ENCODE results near the gene NHSL2. TPM values are rescaled to one million over a fixed set of nuclear protein-coding genes. Genes with fewer than 3 reads are reported as not detected.
"Not testable (repeated sequence)": the region's sequence is repeated elsewhere in the genome, so short reads cannot be mapped to it uniquely, and the experiment has no call there.

Gene NHSL2
- polyA plus RNA-seq, 3 donors = 8.6 to 10.1 (median 9.5) TPM

DNA sequence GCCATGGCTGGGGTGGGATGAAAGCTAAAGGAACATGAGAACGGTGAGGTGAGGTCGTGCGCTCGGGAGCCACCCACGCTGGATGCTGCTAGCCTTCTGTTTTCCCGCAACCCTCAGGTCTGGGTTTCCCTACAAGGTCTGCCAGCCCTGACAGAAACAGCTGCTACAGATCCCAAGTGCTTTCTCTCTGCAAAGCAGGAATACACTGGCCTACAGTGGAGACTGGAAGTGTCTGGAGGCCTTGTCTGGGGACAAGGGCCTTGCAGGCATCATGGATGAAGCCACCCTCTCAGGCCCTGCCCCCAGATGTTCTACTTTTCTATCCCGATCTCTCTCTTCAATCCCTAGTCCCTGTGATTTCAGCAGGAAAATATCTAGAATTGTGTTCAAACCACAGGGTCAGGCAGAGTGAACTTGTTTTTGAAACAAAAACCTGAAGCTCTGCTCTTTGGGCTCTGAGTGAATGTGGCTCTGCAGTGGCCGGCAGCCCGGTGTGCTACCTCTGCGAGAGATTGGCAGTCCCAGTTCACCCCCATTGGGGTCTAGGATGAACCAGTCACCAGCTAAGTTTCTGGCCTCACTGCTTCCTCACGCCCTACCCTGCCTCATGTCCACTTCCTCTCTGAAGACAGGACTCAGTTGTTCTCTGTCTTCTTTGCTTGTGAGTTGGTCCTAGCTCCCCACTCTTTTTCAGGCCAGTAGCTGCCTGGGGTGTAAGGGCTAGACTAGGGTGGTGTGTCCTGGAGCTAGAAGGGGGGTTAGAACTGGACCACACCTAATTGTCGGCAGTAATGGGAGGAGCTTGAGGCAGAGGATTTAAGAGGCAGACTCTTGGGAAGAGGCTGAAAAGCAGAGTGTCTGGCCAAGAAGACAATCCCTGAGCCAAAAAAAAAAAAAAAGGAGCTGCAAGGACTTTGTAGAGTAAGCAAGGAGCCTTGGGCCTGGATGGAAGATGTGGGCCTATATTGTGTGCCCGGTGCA is 131.5 kb downstream of the NHSL2 start:
- peak; percentile 51 for DNase-seq

DNA sequence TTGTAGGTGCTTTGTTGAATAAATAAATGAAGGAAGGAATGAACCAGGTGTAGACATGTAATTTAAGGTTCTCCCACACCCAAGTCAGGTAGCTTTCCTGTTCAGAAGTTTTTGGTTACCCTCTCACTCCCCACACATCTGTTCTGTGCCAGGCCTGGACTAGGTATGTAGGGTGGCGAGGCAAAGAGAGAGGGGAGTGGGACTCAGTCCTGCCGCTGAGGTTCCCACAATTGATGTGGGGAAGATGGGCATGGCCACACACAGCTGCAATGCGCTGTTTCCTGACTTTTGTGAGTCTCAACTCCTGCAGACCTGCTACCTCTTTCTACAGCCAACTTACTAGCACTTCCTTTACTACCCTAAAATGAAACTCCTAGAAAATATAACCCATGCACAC is 132.2 kb downstream of the NHSL2 start:
- DNase-seq = no peak

DNA sequence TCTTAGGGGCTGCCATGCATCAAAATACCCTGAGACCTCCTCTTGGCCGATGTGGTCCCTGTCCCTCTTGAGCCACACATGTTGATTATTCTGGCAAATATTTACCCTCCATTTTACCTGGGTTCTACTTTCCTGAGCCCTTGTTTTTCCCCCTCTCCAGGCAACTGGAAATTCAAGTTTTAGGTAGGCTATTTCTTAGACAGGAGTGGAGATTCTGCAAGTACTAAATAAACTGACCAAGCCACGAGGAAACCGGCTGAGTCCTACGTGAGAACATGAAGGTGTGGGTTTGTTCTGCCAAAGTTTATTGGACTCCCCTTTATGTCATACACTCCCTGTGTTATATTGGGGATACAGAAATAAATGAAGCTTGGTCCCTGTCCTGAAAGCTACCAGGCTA is 133.0 kb downstream of the NHSL2 start:
- no peak for DNase-seq

DNA sequence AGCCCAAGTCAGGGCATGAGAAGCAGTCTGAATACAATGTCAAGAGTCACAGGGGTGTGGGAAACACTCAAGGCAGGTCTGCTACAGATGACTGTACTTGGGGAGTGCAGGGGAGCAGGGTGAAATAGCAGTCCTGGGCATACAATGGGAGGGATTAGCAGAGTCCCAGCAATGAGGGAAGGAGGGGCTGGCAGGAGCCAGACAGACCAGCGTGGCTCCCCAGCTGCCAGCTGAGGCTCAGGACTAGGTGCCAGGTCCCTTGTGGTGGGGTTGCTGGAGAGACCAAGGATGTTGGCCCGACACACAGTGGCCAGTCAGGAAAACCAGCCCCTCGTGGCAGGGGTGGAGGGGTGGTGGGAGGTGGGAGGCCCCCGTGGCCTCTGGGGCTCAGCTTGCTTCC is 134.5 kb downstream of the NHSL2 start:
- no peak for DNase-seq

DNA sequence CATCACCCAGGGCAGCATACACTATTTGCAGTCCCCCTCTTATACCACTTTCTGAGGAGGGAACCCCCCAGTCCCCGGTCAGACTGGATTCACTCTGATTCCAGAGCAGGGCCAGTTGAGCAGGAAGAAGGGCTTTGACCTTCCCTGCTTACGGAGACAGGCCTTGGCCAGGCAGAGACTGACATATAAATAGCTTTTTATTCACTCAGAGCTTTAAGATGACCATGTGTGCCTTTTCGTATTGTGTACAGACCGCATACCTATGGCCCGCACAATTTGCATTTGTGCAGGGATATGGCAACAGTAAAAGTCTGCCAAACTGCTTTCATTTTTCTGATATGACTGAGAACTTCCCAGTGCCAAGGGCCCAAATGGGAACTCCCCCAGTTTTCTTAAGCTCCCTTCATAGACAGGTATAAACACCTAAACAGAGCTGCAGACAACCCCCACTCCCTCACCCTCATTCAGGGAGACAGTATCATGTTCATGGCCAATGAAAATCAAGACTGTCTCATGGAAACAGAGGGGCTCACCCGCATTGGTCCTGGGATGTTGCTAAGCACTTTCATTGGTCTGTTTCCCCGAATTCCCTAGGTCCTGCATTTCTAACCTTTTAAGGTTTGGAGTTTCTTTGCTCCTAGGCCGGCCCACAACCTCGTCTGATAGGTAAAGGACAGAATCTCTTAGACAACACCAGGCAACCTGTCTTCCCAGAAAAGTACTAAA is 135.1 kb downstream of the NHSL2 start:
- DNase-seq = no peak

DNA sequence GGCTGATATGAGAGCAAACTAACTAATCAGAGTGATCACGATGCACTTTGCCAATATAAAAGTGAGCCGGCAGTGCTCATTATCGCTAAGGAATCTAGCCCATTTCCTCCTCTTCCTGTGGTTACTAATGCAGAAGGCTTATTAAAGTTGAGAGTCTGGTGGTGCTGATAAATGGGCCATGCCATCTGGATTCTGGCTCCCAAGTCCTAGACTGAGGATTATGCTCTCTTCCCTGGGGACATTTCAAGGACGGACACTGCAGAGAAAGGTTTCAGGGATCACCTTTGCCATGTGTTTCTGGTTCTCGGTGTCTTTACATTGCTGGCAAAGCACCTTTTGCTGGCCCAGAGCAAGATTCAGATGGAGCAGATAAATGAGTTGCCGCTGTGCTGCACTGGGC is 135.8 kb downstream of the NHSL2 start:
- no peak for DNase-seq

DNA sequence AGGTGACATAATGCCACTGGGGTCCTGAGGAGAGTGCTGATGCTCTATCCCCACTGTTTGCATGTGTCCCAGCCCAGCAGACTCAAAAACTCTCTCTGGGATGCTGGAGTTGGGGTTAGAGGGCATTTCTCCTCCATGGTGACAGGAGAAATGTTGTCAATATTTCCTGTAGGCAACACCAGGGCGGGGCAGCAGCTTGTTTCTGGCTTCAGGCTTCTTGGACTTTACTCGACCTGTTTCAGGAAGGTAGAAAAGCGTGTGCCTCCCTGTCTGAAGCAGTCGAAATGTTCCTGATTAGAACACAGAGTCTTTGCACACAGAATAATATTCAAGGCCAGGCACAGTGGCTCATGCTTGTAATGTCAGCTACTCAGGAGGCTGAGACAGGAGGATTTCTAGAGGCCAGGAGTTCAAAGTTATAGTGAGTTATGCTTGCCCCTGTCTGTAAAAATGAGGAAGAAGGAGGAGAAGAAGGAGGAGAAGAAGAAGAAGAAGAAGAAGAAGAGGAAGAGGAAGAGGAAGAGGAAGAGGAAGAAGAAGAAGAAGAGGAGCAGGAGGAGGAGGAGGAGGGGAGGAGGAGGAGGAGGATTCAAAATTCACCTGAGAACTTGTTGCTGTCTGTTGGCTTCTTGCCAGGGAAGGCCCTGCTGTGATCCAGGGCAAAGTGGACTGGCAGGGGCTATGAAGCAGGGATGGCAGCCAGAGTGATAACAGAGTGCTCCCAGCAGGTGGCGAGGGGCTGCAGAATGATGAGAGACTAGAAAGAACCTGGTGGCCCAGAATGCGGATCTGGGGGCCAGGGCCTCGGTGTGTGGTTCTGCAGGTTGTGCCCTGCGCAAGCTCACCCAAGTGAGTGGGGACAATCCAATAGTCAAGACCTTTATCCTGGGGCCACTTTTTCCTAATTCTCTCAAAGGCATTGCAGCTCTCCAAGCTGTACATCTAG is 138.1 kb downstream of the NHSL2 start:
- no peak for DNase-seq

DNA sequence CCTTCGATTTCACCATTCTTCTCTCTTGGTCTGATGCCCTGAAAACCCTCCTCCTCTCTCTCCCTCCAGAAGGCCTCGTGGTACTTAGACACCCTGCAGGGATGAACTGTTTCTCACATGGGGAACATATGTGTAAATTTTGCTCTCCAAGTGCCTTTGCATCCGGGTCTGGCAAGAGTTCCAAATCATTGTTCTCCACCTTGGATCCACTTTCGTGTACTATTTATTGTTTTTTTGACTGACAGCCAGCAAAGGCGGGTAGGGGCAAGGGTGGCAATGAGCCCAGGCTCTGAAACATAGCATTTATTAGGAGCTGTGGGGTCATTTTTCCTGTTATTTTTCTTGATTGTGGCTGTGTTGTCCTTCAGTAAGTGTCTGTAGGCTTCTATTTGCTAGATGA is 139.4 kb downstream of the NHSL2 start:
- DNase-seq = no peak

DNA sequence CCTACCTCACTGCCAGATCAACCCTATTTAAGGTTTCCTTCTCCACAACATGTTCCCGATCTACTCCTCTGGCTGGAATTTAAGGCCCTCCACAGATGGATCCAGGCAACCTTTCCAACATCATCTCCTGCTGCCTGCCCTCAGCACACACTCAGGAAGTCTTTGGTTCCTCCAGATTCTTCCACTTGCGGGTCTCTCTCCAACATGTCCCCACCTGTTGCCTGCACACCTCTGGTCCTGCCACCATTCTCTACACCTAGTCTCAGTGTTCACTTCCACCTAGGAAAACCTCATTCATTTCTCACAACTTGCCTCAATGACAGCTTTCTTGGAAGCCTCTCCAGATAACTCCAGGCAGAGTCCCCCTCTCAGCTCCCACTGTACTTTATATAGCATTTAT is 140.9 kb downstream of the NHSL2 start:
- DNase-seq = no peak

DNA sequence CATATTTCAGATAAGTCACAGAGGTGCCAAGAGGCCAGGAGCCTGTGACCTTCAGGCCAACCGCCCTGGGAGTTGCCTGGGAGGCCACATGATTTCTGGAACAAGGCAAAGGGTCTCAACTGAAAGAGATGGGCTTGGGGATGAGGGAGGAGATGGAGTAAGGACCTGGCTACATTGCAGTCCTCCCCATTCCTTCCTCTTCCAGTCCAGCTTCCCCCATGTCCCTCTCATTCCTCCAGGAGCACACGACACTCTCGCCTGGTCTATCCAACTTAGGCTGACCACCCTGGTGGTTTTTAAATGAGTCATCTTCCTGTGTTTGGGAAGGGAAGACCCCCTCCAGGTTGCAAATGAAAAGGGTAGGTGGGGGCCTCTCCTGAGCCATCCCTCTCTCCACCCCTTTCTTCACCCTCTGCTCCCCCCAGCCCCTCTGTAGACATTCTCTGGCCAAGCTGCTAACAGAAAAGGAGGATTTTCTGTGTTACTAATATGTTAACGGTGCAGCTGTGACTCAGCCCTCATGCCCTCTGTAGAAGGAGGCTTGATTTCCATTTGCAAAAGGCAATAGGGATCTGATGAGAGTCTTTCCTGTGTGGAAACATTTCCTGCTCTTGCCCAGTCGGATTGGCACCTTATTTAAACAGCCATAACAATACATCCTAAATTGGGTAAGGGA is 141.9 kb downstream of the NHSL2 start:
- no peak for DNase-seq

DNA sequence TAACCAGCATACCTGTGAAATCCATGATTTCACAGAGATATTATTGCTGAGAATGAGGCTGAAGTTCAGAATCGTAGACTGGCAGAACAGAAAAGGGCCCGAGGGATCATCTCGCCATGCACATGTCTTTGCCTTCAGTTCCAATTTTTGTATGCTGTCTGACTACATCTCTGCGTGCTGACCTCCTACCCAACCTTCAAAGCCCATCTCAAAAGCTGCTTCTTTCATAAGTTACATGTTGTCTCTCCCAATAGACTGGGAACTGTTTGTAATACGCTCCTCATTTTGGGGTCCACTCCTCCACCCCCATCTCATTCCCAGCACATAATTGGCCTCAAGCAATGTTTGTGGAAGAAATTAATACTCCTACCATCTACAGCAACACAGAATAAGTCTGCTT is 142.9 kb downstream of the NHSL2 start:
- no peak for DNase-seq

DNA sequence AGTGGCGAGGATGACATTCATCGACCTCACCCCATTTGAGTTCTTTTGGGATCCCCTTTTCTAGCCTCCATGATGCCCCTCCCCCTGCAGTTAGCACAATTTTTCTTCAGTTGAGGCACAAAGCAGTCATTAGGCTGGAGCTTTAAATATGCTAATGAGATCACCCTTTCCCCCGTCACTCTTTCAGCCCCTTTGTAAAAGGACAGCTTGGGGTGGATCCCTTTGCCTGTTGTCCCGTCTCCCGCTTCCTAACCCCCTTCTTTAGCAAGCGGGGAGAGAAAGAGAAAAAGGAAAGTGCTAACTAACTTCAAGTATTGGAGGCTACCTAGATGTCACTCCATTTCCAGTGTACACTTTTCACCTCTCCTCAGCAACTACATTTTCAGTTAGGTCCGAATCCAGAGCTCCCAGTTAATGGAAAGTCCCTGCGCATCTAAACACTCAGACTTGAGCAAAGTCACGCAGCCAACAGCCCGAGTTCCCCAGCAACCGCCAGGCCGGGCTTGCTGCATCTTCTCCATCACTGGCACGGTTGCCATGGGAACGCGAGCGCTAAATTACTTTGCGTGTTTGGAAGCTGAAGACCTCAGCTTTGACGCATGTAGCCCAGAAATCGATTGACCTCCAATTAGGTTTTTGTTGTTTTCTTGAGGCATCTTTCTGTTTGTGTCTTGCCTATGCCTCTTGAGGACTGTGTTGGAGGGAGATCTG is 144.3 kb downstream of the NHSL2 start:
- no peak for DNase-seq

DNA sequence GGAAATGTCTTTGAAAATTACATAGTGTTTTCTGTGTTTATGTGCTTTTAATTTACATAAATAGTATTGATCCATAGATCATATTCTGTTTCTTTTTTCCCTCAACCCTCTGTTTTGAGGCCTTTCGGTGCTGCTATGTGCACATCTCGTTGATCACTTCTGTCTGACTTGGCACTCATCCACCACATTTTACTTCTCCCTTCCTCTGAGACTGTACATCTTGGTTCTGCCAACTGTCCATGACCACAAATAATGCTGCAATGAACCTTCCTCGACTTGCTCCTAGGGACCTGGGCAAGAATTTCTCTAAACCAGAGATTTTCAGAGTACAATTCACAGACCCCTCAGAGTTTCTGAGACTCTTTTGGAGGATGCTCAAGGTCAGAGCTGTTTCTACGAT is 146.7 kb downstream of the NHSL2 start:
- no peak for DNase-seq

DNA sequence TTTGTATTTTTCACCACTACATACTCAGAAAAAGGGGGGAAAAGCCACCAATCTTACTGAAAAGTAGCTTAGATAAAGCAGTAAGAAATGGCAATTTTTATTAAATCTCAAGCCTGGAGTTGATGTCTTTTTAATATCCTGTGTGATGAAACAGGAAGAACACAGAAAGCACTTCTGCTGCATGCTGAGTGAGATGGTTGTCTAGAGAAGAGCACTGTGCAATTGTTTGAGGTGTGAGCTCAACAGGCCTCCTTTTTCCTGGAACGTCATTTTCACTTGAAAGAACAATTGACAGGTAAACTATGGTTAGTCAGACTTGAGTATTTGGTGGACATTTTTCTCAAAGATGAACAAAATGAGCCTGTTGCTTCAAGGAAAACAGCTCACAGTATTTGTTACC is 147.2 kb downstream of the NHSL2 start:
- no peak for DNase-seq

DNA sequence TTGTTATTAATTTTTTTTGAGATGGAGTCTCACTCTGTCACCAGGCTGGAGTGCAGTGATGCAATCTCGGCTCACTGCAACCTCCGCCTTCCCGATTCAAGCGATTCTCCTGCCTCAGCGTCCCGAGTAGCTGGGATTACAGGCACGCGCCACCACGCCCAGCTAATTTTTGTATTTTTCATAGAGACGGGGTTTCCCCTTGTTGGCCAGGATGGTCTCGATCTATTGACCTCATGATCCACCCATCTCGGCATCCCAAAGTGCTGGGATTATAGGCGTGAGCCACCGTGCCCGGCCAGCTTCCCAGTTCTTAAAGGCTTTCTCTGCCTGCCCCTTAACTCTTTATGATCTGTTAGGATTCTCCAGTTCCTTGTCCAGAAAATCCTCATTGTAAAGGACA is 147.7 kb downstream of the NHSL2 start:
- DNase-seq = not testable (repeated sequence)

DNA sequence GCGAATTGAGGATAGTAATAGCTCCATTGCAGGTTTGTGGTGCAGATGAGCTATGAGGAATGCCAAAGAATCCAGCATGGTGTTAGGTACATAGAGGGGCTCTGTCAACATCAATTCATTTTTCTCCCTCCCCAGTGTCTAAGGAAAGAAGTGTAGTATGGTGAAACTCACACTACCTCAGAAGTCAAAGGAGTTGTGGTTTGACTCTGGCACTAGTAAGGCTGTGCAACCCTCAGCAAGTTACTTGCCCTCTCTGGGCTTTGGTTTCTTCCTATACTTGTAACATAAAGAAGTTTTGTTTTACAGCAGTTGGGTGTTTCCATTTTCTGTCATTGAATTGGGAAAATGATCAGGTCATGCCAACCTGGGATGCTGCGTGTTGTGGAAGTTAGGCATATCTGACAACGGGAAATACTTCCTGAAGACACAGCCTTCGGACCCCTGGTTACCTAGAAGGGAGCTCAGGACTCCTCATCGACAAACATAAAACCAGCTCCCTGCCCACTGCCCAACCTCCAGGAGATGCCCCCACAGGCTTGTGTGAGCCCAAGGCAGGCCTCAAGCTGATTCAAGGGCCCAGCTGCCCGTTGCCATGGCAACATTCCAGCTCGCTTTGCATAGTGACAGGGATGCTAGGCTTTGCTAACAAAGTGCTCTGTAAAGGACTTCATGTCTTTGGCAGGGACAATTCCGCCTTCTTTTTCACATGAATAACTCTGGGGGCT is 149.7 kb downstream of the NHSL2 start:
- no peak for DNase-seq

DNA sequence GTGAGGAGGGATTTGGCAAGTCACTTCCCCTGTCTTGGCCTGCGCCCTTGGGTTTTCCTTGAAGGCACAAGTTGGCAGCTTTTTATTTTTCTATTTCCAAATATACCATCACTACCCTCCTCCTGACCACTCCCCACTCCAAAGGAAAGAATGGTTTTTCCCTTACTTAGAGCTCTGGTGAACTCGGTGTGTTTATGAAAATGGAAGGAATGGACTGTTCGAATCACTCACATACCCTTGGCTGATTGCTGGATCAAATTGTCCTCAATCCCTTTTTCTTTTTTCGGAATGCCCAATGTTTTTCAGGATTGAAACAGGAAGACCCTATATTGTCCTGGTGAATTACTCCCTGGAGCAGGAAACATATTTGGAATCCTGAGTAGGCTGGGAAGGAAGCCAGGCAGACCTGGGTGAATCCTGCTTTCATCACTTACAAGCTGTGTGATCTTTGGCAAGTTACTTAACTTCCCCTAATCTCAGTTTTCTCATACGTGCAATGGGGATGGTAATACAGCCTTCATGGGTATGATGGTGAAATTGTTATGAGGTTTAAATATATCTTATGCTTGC is 150.4 kb downstream of the NHSL2 start:
- DNase-seq = no peak

DNA sequence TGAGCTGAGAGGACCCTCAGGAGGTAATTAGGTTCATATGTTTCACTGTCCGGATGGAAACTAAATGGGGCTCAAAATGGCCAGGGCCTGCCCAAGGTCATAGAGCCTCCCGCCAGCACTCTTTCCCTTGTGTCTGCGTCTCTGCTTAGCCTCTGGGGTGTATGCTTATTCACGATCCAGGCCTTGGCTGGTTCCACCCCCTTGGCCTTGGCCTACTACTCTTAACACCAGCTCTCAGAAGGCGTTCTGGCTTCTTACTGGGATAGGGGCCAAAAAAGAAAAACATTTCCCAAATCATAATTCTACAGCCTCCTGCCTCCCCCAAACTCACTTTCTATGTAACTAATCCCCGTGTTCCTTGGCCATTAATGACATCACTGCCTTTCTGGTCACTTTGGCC is 152.3 kb downstream of the NHSL2 start:
- no peak for DNase-seq

DNA sequence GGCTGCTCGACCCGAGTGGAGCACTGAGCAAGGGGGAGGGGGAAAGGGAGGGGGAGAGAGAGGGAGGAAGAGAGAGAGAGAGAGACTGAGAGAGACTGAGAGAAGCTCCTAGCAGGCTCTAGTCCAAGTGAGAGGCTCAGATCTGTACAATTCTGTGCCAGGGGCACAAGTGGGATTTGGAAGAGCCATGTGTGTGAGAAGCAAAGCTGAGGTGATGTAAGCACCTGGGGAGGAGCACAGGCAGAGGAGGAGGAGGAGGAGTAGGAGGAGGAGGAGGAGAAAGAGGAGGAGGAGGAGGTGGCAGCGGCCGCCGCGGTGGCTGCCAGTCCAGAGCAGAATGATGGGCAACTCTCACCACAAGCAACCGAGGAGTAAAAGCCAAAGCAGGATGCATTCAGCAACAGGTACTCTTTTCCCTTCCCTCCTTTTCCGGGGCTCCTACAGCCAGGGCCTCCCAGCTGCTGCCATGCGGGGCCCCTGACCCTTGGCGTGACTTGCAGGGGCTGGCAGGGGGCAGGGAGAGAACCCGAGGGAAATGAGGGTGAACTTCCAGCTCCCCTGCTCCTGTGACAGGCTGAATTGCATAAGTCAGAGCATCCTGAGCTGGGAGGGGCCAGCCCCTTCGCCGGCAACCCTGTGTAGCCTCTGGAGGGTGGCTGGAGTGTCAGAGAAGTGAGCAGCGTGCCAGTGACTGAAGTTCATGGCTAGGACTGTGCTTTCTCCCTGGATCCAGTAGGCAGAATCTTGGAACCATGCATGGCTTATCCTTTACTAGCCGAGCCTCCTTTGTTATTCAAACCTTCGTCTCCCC is 158.9 kb downstream of the NHSL2 start:
- DNase-seq = no peak
